GM20431 (cell line): ENCODE data around the gene PHB1.

Experiments used
- in situ Hi-C: fragments of 300-500 bp; cut with MseI, MboI; formaldehyde crosslinking; loops from one replicate; pipeline ENCODE4 v1.15.0; 2020; ENCODE audit warnings: low sequenced_read_pairs; ENCODE audit not compliant: unreplicated experiment

Gene PHB1

GRCh38 chr17:49407981-49408501, 6.6 kb downstream of the PHB1 start:
- in situ Hi-C loops, result no loop called here

- in situ Hi-C loops, result no loop called here
These were observed 7.6 kb downstream of the PHB1 start for GRCh38 chr17:49407086-49407485.

GRCh38 chr17:49406421-49407061, 8.1 kb downstream of the PHB1 start:
- in situ Hi-C loops, result no loop called here

- in situ Hi-C loops, result no loop called here
These were observed 9.8 kb downstream of the PHB1 start for GRCh38 chr17:49404906-49405305.

- in situ Hi-C loops, result no loop called here
These were observed 10.3 kb downstream of the PHB1 start for GRCh38 chr17:49404361-49404760.

- in situ Hi-C loops, result no loop called here
These were observed 11.0 kb downstream of the PHB1 start for GRCh38 chr17:49403514-49404289.

- in situ Hi-C loops, result no loop called here
These were observed 12.0 kb downstream of the PHB1 start for GRCh38 chr17:49402706-49403105.

GRCh38 chr17:49401971-49402611, 12.6 kb downstream of the PHB1 start:
- in situ Hi-C loops, result no loop called here

- in situ Hi-C loops, result no loop called here
These were observed 14.7 kb downstream of the PHB1 start for GRCh38 chr17:49399995-49400394.

GRCh38 chr17:49397586-49397985, 17.1 kb downstream of the PHB1 start:
- in situ Hi-C loops, result no loop called here

GRCh38 chr17:49393491-49394255, 21.0 kb downstream of the PHB1 start:
- in situ Hi-C loops, result no loop called here

- in situ Hi-C loops, result no loop called here
These were observed 23.9 kb downstream of the PHB1 start for GRCh38 chr17:49390548-49391324.

- in situ Hi-C loops, result loop anchor here (10.0 kb wide), 1 partner anchor 75 kb away; no protein-coding TSS in a partner anchor
These were observed 25.0 kb downstream of the PHB1 start for GRCh38 chr17:49389514-49390347.

- in situ Hi-C loops, result loop anchor here (10.0 kb wide), 1 partner anchor 74 kb away; no protein-coding TSS in a partner anchor
These were observed 25.8 kb downstream of the PHB1 start for GRCh38 chr17:49388692-49389513.

GRCh38 chr17:49388290-49388640, 26.4 kb downstream of the PHB1 start:
- in situ Hi-C loops, result loop anchor here (10.0 kb wide), 1 partner anchor 73 kb away; no protein-coding TSS in a partner anchor

GRCh38 chr17:49387498-49388289, 27.0 kb downstream of the PHB1 start:
- in situ Hi-C loops, result loop anchor here (10.0 kb wide), 1 partner anchor 73 kb away; no protein-coding TSS in a partner anchor

- in situ Hi-C loops, result loop anchor here (10.0 kb wide), 1 partner anchor 72 kb away; no protein-coding TSS in a partner anchor
These were observed 28.3 kb downstream of the PHB1 start for GRCh38 chr17:49386373-49386772.
